Measurements from ENCODE around the gene STH. TPM values are rescaled to one million over a fixed set of nuclear protein-coding genes. Genes with fewer than 3 reads are reported as not detected.

The STH gene
- polyA plus RNA-seq, 1 experiment, result not detected

- Histone ChIP-seq H3K9me3 (ENCODE audit: control insufficient read depth, insufficient read depth, low read length) (no peaks in the 10 kb centered on the region), H3K27ac (ENCODE audit: low read depth, low read length) (no peak overlapping the region), H3K4me3 (ENCODE audit: low read depth, low read length) (no peak overlapping the region), H3K27me3 (ENCODE audit: control insufficient read depth, insufficient read depth, low read length) (peaks cover 15% of the 10 kb centered on the region)
- no peak for DNase-seq (ENCODE audit: low read depth, low spot score)
- CTCF ChIA-PET, result interaction anchor here (0.7 to 1.5 kb wide), 3 partner anchors 12 to 955 kb away, joined by 3 to 7 read pairs (median 7); no protein-coding TSS in a partner anchor
- no peak for TF ChIP-seq CTCF (IDR thresholded peaks at IDR 0.05; ENCODE audit: low read depth, low read length)
- POLR2A ChIA-PET, result no interaction called here
Measured at GRCh38 chr17:45961206-45961605, 37.8 kb upstream of the STH start.

DNA sequence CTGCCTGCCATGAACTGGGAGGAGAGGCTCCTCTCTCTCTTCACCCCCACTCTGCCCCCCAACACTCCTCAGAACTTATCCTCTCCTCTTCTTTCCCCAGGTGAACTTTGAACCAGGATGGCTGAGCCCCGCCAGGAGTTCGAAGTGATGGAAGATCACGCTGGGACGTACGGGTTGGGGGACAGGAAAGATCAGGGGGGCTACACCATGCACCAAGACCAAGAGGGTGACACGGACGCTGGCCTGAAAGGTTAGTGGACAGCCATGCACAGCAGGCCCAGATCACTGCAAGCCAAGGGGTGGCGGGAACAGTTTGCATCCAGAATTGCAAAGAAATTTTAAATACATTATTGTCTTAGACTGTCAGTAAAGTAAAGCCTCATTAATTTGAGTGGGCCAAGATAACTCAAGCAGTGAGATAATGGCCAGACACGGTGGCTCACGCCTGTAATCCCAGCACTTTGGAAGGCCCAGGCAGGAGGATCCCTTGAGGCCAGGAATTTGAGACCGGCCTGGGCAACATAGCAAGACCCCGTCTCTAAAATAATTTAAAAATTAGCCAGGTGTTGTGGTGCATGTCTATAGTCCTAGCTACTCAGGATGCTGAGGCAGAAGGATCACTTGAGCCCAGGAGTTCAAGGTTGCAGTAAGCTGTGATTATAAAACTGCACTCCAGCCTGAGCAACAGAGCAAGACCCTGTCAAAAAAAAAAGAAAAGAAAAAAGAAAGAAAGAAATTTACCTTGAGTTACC lies 36.7 kb upstream of the STH start:
- DNase-seq (ENCODE audit: low read depth, low spot score), result no peak
- Histone ChIP-seq H3K27me3 (ENCODE audit: control insufficient read depth, insufficient read depth, low read length) (peaks cover 19% of the 10 kb centered on the region), H3K9me3 (ENCODE audit: control insufficient read depth, insufficient read depth, low read length) (no peaks in the 10 kb centered on the region), H3K27ac (ENCODE audit: low read depth, low read length) (no peak overlapping the region), H3K4me3 (ENCODE audit: low read depth, low read length) (no peak overlapping the region)
- CTCF ChIA-PET, result interaction anchor here (1.3 kb wide), 1 partner anchor 13 kb away, joined by 4 read pairs; no protein-coding TSS in a partner anchor
- TF ChIP-seq CTCF (IDR thresholded peaks at IDR 0.05; ENCODE audit: low read depth, low read length), result no peak
- POLR2A ChIA-PET, result no interaction called here

DNA sequence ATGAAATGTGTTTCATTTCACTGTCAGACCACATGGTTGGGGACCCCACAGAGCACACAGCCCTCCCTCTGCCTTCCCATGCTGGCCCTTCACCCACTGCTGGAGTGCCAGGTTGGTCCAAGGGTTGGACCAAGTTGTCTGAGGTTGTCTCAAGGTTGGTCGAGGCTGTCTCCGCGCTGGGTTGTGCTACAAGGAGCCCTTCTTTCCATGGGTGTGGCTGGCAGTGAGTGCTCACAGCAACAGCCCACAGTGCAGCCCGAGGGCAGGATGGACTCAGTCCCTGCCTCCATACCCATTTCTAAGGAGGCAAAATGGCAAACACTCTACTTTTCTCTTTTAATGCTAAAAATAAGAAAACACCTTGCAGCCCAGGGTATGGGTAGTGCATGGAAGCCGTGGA lies 35.8 kb upstream of the STH start:
- ChIA-PET POLR2A (no interaction called here), CTCF (interaction anchor here (1.3 kb wide), 1 partner anchor 14 kb away, joined by 4 read pairs; no protein-coding TSS in a partner anchor)
- DNase-seq (ENCODE audit: low read depth, low spot score), result no peak
- Histone ChIP-seq H3K9me3 (ENCODE audit: control insufficient read depth, insufficient read depth, low read length) (no peaks in the 10 kb centered on the region), H3K27ac (ENCODE audit: low read depth, low read length) (no peak overlapping the region), H3K27me3 (ENCODE audit: control insufficient read depth, insufficient read depth, low read length) (peaks cover 22% of the 10 kb centered on the region), H3K4me3 (ENCODE audit: low read depth, low read length) (no peak overlapping the region)
- no peak for TF ChIP-seq CTCF (IDR thresholded peaks at IDR 0.05; ENCODE audit: low read depth, low read length)

- no peak for DNase-seq (ENCODE audit: low read depth, low spot score)
- Histone ChIP-seq H3K4me3 (ENCODE audit: low read depth, low read length) (no peak overlapping the region), H3K27me3 (ENCODE audit: control insufficient read depth, insufficient read depth, low read length) (peaks cover 25% of the 10 kb centered on the region), H3K9me3 (ENCODE audit: control insufficient read depth, insufficient read depth, low read length) (no peaks in the 10 kb centered on the region), H3K27ac (ENCODE audit: low read depth, low read length) (no peak overlapping the region)
- ChIA-PET CTCF (no interaction called here), POLR2A (no interaction called here)
- TF ChIP-seq CTCF (IDR thresholded peaks at IDR 0.05; ENCODE audit: low read depth, low read length), result no peak
Measured at GRCh38 chr17:45963889-45964288, 35.2 kb upstream of the STH start.

- DNase-seq (ENCODE audit: low read depth, low spot score), result no peak
- ChIA-PET POLR2A (no interaction called here), CTCF (no interaction called here)
- Histone ChIP-seq H3K9me3 (ENCODE audit: control insufficient read depth, insufficient read depth, low read length) (no peaks in the 10 kb centered on the region), H3K27me3 (ENCODE audit: control insufficient read depth, insufficient read depth, low read length) (peaks cover 25% of the 10 kb centered on the region), H3K27ac (ENCODE audit: low read depth, low read length) (no peak overlapping the region), H3K4me3 (ENCODE audit: low read depth, low read length) (no peak overlapping the region)
- TF ChIP-seq CTCF (IDR thresholded peaks at IDR 0.05; ENCODE audit: low read depth, low read length), result no peak
Measured at GRCh38 chr17:45964634-45965033, 34.4 kb upstream of the STH start.

Measured in AG04450 (cell line).